HG03460 (cell line): Measurements from ENCODE around the gene SPON1.
"Not testable (repeated sequence)": the region's sequence is repeated elsewhere in the genome, so short reads cannot be mapped to it uniquely, and the experiment has no call there.

Experiments
- ATAC-seq: cut with Tn5 transposase; IDR thresholded peaks from one replicate; pipeline ENCODE4 v1.9.1; 2021; ENCODE audit not compliant: unreplicated experiment

SPON1 gene

GRCh38 chr11:14029971-14030920, 67.7 kb downstream of the SPON1 start:
- no peak for ATAC-seq

- not testable (repeated sequence) for ATAC-seq
These were observed 73.0 kb downstream of the SPON1 start for GRCh38 chr11:14035526-14035925.

- no peak for ATAC-seq
These were observed 73.9 kb downstream of the SPON1 start for GRCh38 chr11:14036469-14036868.

DNA sequence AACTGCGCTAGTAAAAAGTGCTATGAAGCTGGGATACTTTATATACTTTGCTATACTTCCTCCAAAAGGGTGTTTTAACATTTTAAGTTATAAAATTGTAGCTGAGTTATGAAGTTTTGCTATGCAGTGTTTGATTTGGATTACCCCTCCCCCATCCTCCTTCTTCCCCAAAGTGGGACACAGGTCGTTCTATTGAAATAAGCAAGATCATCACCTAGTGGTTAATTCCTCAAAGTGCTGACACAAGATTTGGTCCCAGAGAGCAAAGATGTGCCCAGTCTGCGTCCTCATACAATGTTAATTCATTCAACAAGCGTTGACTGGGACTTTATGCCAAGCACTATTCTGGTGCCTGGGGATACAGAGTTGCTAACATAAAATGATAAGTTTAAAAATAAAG, 78.5 kb downstream of the SPON1 start:
- no peak for ATAC-seq

- no peak for ATAC-seq
These were observed 79.0 kb downstream of the SPON1 start for GRCh38 chr11:14041565-14041964.

DNA sequence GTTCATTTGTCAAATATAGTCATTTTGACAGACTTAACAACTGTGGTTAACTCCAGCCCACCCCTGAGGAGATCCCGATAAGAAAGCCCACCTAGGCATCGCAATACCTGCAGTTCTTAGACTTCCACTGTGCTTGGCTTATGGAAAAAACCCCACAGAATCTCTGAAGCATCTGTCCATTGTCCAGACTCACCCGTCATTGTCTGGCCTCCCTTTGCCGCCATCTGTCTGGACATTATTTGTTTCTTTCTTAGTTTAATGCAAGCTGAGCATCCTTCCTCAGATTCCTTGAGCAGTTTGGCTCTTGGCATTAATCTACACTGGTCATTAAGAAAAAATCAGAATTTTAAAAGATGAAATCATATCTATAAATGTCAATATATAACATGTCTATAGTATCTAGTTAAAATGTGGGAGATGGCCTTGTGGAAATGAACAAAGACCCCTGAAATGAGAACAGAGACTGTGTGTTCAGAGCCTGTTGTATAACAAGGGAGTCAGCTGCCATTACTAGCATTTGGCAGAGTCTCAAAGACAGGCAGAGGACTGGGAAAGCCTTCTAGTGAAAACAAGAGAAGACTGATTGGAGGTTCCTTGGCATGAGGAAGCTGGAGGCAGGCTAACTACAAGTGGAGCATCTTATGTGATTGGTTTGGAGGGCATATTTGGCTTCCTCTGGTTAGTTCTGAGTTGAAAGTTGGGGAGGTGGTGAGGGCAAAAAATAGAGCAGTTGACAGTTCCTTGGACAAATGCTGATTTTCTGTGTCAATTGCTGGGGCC, 80.4 kb downstream of the SPON1 start:
- ATAC-seq, result no peak

GRCh38 chr11:14044916-14045315, 82.4 kb downstream of the SPON1 start:
- ATAC-seq, result no peak

DNA sequence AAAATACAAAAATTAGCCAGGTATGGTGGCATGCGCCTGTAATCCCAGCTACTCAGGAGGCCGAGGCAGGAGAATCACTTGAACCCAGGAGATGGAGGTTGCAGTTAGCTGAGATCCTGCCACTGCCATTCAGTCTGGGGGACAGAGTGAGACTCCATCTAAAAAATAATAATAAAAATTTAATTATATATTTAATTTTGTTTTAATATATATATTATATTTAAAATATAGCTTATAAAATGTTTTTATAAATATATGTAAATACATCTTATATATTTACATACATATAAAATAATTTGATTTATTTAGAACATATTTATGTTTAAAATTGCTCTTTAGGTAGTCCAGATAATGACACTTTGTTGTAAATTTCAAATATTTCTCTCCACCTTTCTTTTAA, 82.9 kb downstream of the SPON1 start:
- ATAC-seq, result no peak

DNA sequence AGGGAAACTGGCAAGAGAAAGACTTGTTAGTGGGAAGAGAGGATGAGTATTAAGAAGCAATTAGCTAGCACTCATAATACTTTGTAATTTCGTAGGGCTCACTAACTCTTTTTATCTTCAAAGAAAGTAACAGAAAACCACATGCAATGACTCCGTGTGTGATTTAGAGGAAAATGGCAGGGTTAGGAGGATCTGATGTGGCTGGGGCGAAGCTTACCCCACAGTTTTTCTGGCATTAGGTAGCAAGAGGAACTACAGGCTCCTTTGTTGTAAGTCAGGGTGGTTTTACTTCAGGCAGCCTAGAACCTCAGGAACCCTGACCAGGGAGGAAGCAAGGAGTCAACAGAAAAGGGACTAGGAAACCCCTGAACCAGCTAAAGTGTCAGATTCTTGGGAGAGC, 89.7 kb downstream of the SPON1 start:
- ATAC-seq, result no peak

DNA sequence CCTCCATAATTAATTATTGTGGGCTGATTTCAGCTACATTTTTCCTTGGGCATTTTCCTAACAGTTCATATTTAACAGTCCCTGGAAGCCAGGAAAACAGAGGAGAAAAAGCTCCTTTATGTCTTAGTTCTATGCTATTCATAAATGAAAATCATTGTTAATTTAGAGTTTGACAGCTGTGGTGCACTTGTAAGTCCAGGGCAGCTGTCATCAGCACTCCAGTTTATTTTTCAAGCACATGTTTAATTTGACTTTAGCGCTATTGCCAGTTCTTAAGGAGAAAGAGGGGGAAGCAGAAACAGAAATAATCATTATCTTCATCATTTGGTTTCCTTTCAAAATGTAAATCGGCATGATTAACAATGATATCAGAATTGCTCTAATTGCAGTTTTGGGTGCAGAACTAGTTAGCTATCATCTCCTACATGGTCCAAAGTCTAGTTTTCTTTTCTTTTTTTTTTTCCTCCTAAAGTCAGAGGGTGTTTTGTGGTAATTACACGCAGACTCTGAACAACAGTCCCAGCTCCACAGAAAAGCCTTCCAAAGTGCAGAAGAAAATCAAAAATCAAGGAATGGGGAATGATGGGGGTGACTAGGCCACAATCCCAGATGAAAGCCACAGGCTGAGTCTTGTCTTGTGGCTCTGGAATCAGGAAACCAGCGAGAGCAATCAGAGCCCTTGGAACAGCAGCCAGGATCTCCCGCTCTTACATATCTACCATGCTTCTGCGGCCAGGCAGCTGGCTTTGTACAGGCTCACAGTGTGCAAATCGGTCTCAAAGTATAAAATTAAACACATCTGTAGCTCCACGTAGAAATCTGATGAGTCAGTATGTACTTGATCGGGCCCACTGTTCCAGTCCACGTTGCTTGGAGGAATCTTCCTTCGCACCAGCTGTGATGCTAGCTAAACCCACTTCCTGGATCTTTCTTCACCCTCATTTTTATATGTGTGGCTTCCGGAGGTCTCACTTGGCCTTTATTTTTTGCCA, 91.9 kb downstream of the SPON1 start:
- ATAC-seq, result no peak

DNA sequence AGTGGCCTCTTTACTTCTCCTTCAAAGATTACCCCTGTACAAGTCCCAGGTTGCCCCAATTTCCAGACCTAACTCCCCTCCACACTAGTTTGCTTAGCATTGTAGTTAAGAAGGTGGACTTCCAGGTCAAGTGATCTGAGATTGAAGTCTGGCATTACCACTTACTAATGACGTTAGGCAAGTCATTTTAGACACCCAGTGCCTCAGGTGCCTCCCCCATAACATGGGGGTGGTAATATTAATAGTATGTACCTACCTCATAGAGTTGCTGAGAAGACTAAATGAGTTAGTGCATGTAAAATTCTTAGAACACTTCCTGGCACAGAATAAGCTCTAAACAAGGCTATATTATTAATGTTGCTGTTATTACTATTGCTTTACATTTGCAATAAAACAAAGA, 93.4 kb downstream of the SPON1 start:
- ATAC-seq, result no peak

DNA sequence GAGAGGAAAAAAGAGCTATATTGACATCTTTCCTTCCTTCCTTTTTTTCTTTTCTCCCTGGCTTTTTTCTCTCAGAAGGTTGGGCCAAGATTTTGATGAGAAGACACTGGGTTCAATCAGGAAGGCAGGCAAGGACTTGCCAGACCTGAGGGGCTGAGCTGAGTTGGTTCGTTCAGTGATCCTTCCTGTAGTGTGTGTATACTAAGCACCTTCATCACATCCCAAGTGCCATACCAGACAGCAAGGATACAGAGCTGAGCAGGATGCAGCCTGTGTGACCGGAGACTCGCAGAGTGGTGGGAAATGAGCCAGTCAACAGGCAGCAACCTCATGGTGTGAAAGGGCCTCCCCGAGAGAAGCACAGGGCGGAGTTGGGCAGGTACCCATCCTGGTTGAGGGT, 95.5 kb downstream of the SPON1 start:
- ATAC-seq, result no peak

DNA sequence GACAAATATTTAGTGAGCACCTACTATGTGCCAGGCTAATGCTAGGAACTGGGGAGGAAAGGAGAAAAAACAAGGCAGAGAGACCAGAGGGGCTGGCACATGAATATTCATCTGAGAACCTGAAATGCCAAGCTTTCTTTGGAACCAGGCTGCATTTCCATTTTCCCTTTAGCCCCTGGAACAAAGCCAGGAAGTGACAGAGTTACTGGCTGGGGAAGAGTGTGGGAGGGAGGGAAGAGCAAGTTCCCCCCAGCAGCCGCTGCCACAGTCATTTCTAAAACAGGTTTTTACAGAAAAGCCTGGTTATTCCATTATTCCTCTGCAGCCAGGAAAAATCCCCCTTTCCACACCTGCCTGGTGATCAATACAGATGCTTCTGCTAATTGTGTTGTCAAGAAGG, 97.0 kb downstream of the SPON1 start:
- ATAC-seq, result no peak

DNA sequence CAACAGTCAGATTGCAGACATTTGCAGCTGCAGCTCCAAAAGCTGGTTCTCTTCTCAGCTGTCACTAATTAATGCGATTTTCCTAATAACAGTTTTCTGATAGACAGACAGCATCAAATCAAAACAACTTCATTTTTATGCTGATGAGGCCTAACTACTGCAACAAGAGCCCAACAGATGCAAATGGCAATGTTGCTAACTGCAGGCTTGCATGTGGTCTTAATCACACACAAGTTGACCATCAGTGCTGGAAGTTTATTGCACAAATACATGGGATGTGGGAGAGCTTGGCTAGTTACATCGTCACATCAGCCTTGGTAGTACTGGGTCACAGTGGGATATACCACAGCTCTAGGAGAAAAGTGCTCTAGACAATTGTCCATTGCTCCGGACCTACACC, 99.2 kb downstream of the SPON1 start:
- no peak for ATAC-seq

GRCh38 chr11:14065141-14065540, 102.6 kb downstream of the SPON1 start:
- no peak for ATAC-seq

GRCh38 chr11:14065681-14066080, 103.2 kb downstream of the SPON1 start:
- ATAC-seq, result no peak

DNA sequence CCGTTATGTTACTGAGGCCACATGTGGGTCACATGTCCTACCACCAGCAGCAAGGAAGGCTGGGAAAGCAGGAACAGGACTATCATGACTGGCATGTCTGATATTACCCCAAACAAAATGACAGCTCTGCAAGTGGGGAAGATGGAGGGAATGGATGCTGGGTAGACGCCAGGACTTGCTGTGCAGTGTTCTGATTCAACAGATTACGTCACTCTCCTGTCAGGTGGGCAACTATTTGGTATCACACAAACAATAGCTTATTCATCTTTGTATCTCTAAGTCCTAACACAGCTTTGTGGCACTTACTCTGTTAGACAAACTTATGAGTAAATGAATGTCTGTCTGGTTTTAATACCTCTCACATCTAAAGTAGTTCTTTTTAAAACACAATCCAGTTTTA, 105.2 kb downstream of the SPON1 start:
- no peak for ATAC-seq

DNA sequence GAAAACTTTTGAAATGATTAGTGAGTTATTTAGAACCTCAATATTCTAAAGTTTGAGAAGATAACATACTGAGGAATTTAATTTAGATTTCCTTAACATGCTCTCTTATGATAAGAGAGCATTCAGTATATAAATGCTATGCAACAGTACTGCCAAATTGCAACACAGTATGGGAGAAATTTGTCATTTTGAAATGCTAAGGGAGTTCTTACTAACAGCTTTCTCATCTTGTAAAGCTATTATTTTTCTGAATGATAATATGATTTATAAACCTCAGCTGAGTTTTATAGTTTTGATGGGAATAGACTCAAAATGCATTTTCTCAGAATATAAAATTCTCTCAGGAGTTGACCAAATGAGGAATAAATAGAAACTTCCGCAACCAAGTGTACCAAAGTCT, 108.4 kb downstream of the SPON1 start:
- ATAC-seq, result no peak

GRCh38 chr11:14073849-14074476, 111.4 kb downstream of the SPON1 start:
- no peak for ATAC-seq
